ENCODE results near the gene C16orf78.

The C16orf78 gene

GRCh38 chr16:49398761-49399160 lies 25.2 kb downstream of the C16orf78 start:
- no peak for DNase-seq

GRCh38 chr16:49399594-49400364 lies 26.2 kb downstream of the C16orf78 start:
- no peak for DNase-seq

GRCh38 chr16:49400611-49401010 lies 27.0 kb downstream of the C16orf78 start:
- DNase-seq, result no peak

GRCh38 chr16:49405123-49405522 lies 31.5 kb downstream of the C16orf78 start:
- no peak for DNase-seq

- no peak for DNase-seq
These were observed 31.9 kb downstream of the C16orf78 start for GRCh38 chr16:49405530-49405929.

GRCh38 chr16:49407873-49408550 lies 34.4 kb downstream of the C16orf78 start:
- peak; percentile 71 for DNase-seq

GRCh38 chr16:49409121-49409520 lies 35.5 kb downstream of the C16orf78 start:
- no peak for DNase-seq

- no peak for DNase-seq
These were observed 36.6 kb downstream of the C16orf78 start for GRCh38 chr16:49410226-49410625.

GRCh38 chr16:49411121-49411970 lies 37.7 kb downstream of the C16orf78 start:
- no peak for DNase-seq

- no peak for DNase-seq
These were observed 41.1 kb downstream of the C16orf78 start for GRCh38 chr16:49414671-49415070.

GRCh38 chr16:49415083-49415482 lies 41.5 kb downstream of the C16orf78 start:
- no peak for DNase-seq

GRCh38 chr16:49416001-49416675 lies 42.5 kb downstream of the C16orf78 start:
- no peak for DNase-seq

- DNase-seq, result no peak
These were observed 43.8 kb downstream of the C16orf78 start for GRCh38 chr16:49417354-49417753.

- DNase-seq, result no peak
These were observed 45.4 kb downstream of the C16orf78 start for GRCh38 chr16:49419006-49419405.

GRCh38 chr16:49419862-49420261 lies 46.3 kb downstream of the C16orf78 start:
- DNase-seq, result no peak

GRCh38 chr16:49422896-49423295 lies 49.3 kb downstream of the C16orf78 start:
- no peak for DNase-seq

- no peak for DNase-seq
These were observed 51.4 kb downstream of the C16orf78 start for GRCh38 chr16:49424961-49425360.

- DNase-seq, result no peak
These were observed 54.2 kb downstream of the C16orf78 start for GRCh38 chr16:49427771-49428170.

GRCh38 chr16:49428808-49429207 lies 55.2 kb downstream of the C16orf78 start:
- DNase-seq, result no peak

GRCh38 chr16:49431040-49431439 lies 57.4 kb downstream of the C16orf78 start:
- DNase-seq, result no peak

- DNase-seq, result no peak
These were observed 58.1 kb downstream of the C16orf78 start for GRCh38 chr16:49431591-49432290.

GRCh38 chr16:49434733-49435132 lies 61.1 kb downstream of the C16orf78 start:
- no peak for DNase-seq

All from midbrain (tissue), 1 donor.